ENCODE measurements around the gene ESRRB.

Gene ESRRB

DNA sequence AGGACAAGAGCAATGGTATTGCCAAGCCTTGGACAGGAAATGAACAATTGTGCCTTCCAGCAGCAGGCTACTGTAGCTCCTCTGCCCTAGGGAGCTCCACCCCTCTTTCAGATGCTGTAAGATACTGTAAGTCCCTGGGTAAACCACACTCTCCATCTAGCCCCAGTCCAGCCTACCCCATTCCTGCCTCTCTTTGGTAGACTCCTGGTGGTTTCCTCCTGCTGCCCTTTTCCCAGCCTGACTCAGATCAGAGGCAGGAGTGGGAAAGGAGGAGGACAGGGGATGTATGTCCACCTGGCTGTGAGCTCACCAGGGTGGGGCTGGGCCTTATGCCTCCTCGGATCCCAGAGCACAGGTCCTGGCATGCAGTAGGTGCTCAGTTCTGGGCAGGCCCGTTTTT is 174.6 kb downstream of the ESRRB start:
- DNase-seq, result no peak

DNA sequence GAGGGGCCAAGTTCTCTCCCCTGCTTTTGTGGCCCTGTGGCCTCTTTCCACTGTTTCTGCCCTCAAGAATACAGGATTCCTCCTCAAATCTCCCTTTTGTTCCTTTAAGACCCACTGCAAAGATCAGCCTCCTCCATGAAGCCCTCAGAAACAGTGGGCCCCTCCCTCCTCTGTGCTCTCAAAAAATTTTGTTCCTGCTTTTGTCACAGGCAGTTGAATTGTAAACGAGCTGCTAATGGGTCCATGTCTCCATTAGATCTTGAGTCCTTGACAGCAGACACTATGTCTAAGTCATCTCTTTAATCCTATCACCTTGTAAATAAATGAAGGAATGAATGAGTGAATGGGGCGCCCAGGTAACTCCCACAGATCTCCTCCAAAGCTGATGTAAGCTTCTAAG is 175.2 kb downstream of the ESRRB start:
- no peak for DNase-seq

All from NCI-H446 treated with DMSO at 0.1 percent for 48 hours (cell line).